Keratinocyte (primary cell): Measurements from ENCODE around the gene RPRD1B. TPM values are rescaled to one million over a fixed set of nuclear protein-coding genes. Genes with fewer than 3 reads are reported as not detected.

ENCODE experiments used
- DNase-seq: peaks from one replicate; pipeline ENCODE4 v3.0.0-alpha.2; 2011; ENCODE audit warnings: low read depth, missing footprints, low spot score
- FAIRE-seq: peaks from 2 replicates; lab custom pipeline; 2011; peaks lifted over from hg19 to GRCh38; lab: Jason Lieb, UNC
- H2AFZ ChIP-seq: 2 replicates; pipeline ENCODE4 v1.6.0; 2012; ENCODE audit warnings: low read length, control low read depth, inconsistent platforms; ENCODE audit not compliant: control insufficient read depth
- H3K27ac ChIP-seq: 2 replicates; pipeline ENCODE4 v1.5.1; 2011; ENCODE audit warnings: low read length; ENCODE audit not compliant: control insufficient read depth, insufficient read depth
- H3K27me3 ChIP-seq: 3 replicates; pipeline ENCODE4 v1.6.0; 2011; ENCODE audit warnings: low read length; ENCODE audit not compliant: control insufficient read depth, insufficient read depth; ENCODE audit errors: extremely low read depth
- H3K36me3 ChIP-seq, 2 experiments: 2 replicates in 1 of 2; 3 replicates in 1 of 2; pipeline ENCODE4 v1.5.1; 2011; ENCODE audit warnings: low read length in 2 of 2, mild to moderate bottlenecking in 1 of 2; ENCODE audit not compliant: control insufficient read depth in 2 of 2, insufficient read depth in 2 of 2; ENCODE audit errors: extremely low read depth in 1 of 2
- H3K4me1 ChIP-seq: 3 replicates; pipeline ENCODE4 v1.5.1; 2011; ENCODE audit warnings: low read length; ENCODE audit not compliant: control insufficient read depth, insufficient read depth; ENCODE audit errors: extremely low read depth
- H3K4me2 ChIP-seq: 3 replicates; pipeline ENCODE4 v1.6.0; 2011; ENCODE audit warnings: low read depth, low read length; ENCODE audit not compliant: control insufficient read depth, insufficient read depth; ENCODE audit errors: extremely low read depth
- H3K4me3 ChIP-seq, 3 experiments: fragments of 200-600 bp in 1 of 3; sonication (generic) in 1 of 3; 2 replicates in 2 of 3; 3 replicates in 1 of 3; pipeline ENCODE4 v1.5.1; 2011 to 2016; ENCODE audit warnings: low read length in 3 of 3, mild to moderate bottlenecking in 3 of 3, control low read depth in 2 of 3, inconsistent platforms in 1 of 3, low read depth in 1 of 3, mixed read lengths in 1 of 3, mixed run types in 1 of 3, moderate library complexity in 1 of 3; ENCODE audit not compliant: control insufficient read depth in 2 of 3, insufficient read depth in 2 of 3; ENCODE audit errors: extremely low read depth in 1 of 3
- H3K79me2 ChIP-seq: 2 replicates; pipeline ENCODE4 v1.6.0; 2012; ENCODE audit warnings: low read length; ENCODE audit not compliant: control insufficient read depth, insufficient read depth
- H3K9ac ChIP-seq: 3 replicates; pipeline ENCODE4 v1.6.0; 2011; ENCODE audit warnings: low read length; ENCODE audit not compliant: control insufficient read depth, insufficient read depth; ENCODE audit errors: extremely low read depth
- H3K9me1 ChIP-seq: 3 replicates; pipeline ENCODE4 v1.6.0; 2011; ENCODE audit warnings: low read length; ENCODE audit not compliant: control insufficient read depth, insufficient read depth; ENCODE audit errors: extremely low read depth
- H3K9me3 ChIP-seq: 2 replicates; pipeline ENCODE4 v1.5.1; 2012; ENCODE audit warnings: low read depth, low read length; ENCODE audit not compliant: control insufficient read depth
- H4K20me1 ChIP-seq: 3 replicates; pipeline ENCODE4 v1.6.0; 2011; ENCODE audit warnings: low read length; ENCODE audit not compliant: control insufficient read depth, insufficient read depth; ENCODE audit errors: extremely low read depth
- CTCF ChIP-seq, 3 experiments: IDR thresholded peaks in 1 of 3; conservative IDR thresholded peaks in 1 of 3; optimal IDR thresholded peaks in 1 of 3; 2 replicates in 2 of 3; 3 replicates in 1 of 3; pipeline versions ENCODE3 to v1.5.1; 2011; ENCODE audit warnings: low read length in 3 of 3, mild to moderate bottlenecking in 3 of 3, moderate library complexity in 2 of 3, control low read depth in 1 of 3, inconsistent platforms in 1 of 3; ENCODE audit not compliant: insufficient read depth in 2 of 3; ENCODE audit errors: extremely low read depth in 1 of 3
- EZH2 ChIP-seq: IDR thresholded peaks from one replicate; pipeline ENCODE4 v1.6.1; 2012; ENCODE audit warnings: inconsistent platforms, mild to moderate bottlenecking, low read length, moderate library complexity
- dilution Hi-C: fragments of 300-500 bp; cut with MboI; formaldehyde crosslinking; loops from one replicate; pipeline ENCODE4 v1.7.0; 2020; ENCODE audit warnings: low sequenced_read_pairs; ENCODE audit not compliant: extremely low pct_ligation_motif_present
- polyA minus RNA-seq, 3 experiments: library from RNA; depleted of rRNA, polyadenylated mRNA; stranded (reverse); fragments of >200 nt; gene quantifications; 1 replicate in 1 of 3; 2 replicates in 1 of 3; 3 replicates in 1 of 3; pipeline ENCODE4 v1.2.3, GENCODE V29; 2011
- polyA plus RNA-seq, 5 experiments: library from polyadenylated mRNA; depleted of rRNA in 3 of 5; stranded (reverse) in 3 of 5; stranded (forward) in 1 of 5; unstranded in 1 of 5; fragments of >200 nt; gene quantifications; 1 replicate in 1 of 5; 2 replicates in 3 of 5; 3 replicates in 1 of 5; pipeline versions ENCODE4 v1.2.1 to v1.2.3, GENCODE V29; 2011 to 2012; ENCODE audit warnings: missing spikeins in 2 of 5, low read depth in 1 of 5, low replicate concordance in 1 of 5

Gene RPRD1B
- polyA plus RNA-seq (15.9 to 22.6 TPM (median 19.9 TPM) in 3 replicates), polyA minus RNA-seq (6.6 to 22.3 TPM (median 20.3 TPM) in 3 replicates)
- 26.6 TPM for polyA plus RNA-seq (2011; ENCODE audit: low read depth)
- 12.0 and 20.0 TPM in 2 replicates for polyA plus RNA-seq (2011; cell fraction: cytosol; rRNA removed)
- polyA plus RNA-seq (2011; cell fraction: nucleus; rRNA removed) = 25.3 and 30.2 TPM in 2 replicates
- 14.2 and 15.1 TPM in 2 replicates for polyA plus RNA-seq (2012; ENCODE audit: low replicate concordance)
- polyA minus RNA-seq (2011; cell fraction: cytosol; rRNA and poly(A)+ RNA removed) = 28.8 TPM
- polyA minus RNA-seq (2011; cell fraction: nucleus; rRNA and poly(A)+ RNA removed) = 27.1 and 37.2 TPM in 2 replicates

DNA sequence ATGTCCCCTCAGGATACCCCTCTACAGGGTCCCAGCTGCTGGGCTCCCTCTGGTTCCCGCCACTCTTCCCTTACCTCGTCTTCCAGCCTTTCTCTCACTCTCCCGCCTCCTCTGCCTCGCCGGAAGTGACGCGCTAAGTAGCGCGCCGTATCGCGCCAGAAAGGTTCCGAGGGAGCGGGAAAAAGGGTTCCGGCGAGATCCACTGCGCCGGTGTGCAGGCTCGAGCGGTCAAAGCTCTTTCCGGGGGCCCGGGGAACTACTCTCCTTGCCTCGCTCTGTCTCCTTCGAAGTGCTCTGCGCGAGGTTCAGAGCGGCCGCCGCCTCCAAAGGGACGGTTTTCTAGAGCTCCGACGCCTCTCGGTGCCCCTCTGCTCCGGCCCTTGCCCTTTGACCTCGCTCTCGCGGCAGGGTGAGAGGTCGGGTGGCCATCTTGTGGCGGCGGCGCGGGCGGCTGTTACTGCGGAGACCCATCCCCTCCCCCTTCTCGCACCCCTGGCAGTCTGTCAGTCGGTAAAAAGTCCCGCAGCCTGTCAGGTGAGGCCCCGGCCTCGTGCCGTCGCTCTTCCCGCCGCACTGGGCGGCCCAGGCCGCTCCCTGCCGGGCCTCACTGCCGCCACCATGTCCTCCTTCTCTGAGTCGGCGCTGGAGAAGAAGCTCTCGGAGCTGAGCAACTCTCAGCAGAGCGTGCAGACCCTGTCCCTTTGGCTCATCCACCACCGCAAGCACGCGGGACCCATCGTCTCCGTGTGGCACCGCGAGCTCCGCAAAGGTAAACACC, at the start of gene RPRD1B, which contains the start of gene TTI1:
TSS of gene RPRD1B (plus strand) at position 417 of the 778 bp plus-strand sequence. CDS start at position 619, 202 bp downstream.
TSS of gene TTI1 (minus strand) at position 127 of the 778 bp plus-strand sequence. CDS start 19,640 bp downstream, outside the sequence.
- peaks cover 5 to 8% of the 10 kb centered on the region in 2 experiments for H3K36me3 ChIP-seq
- no peaks in the 10 kb centered on the region for H4K20me1 ChIP-seq
- peaks cover 17% of the 10 kb centered on the region for H3K4me1 ChIP-seq
- peak within 1 kb of the TSS; percentile 98 for H3K9ac ChIP-seq
- TF ChIP-seq CTCF (optimal IDR thresholded peaks at IDR 0.05 in 1 of 3, IDR thresholded peaks at IDR 0.05 in 1 of 3, conservative IDR thresholded peaks at IDR 0.05 in 1 of 3; ENCODE audit: extremely low read depth in 1 of 3, insufficient read depth in 2 of 3, low read length in 3 of 3) (no peak), EZH2 (no peak)
- peak within 1 kb of the TSS; percentile 91 for H2AFZ ChIP-seq
- dilution Hi-C loops = no loop called here
- H3K4me3 ChIP-seq = peak within 1 kb of the TSS; percentile 93 to 97 (median 95)
- no peaks in the 10 kb centered on the region for H3K27me3 ChIP-seq
- peaks cover 89% of the 10 kb centered on the region for H3K79me2 ChIP-seq
- no peaks in the 10 kb centered on the region for H3K9me3 ChIP-seq
- peak; percentile 49 for FAIRE-seq
- peak within 1 kb of the TSS; percentile 99 for H3K4me2 ChIP-seq
- peak within 1 kb of the TSS; percentile 93 for H3K27ac ChIP-seq
- no peak for DNase-seq
- no peaks in the 10 kb centered on the region for H3K9me1 ChIP-seq

- Histone ChIP-seq H3K9me3 (no peaks in the 10 kb centered on the region), H3K79me2 (no peaks in the 10 kb centered on the region), H3K4me1 (no peaks in the 10 kb centered on the region), H3K36me3 (peaks cover 4 to 6% of the 10 kb centered on the region in 2 experiments), H3K4me3 (no peak overlapping the region), H3K27ac (no peak overlapping the region), H3K9me1 (no peaks in the 10 kb centered on the region), H3K27me3 (no peaks in the 10 kb centered on the region), H3K4me2 (no peak overlapping the region), H3K9ac (no peak overlapping the region), H4K20me1 (no peaks in the 10 kb centered on the region), H2AFZ (no peak overlapping the region)
- TF ChIP-seq CTCF (optimal IDR thresholded peaks at IDR 0.05 in 1 of 3, IDR thresholded peaks at IDR 0.05 in 1 of 3, conservative IDR thresholded peaks at IDR 0.05 in 1 of 3; ENCODE audit: extremely low read depth in 1 of 3, insufficient read depth in 2 of 3, low read length in 3 of 3) (no peak), EZH2 (no peak)
- DNase-seq = no peak
- dilution Hi-C loops = no loop called here
- no peak for FAIRE-seq
These were observed 49.3 kb upstream of the RPRD1B start for GRCh38 chr20:37984018-37984785.
